ENCODE measurements around the gene FMN2. TPM values are rescaled to one million over a fixed set of nuclear protein-coding genes. Genes with fewer than 3 reads are reported as not detected.

The FMN2 gene
- total RNA-seq, 2 experiments from 2014 or later = not detected

GRCh38 chr1:240235521-240236288 is 144.0 kb downstream of the FMN2 start:
- Mint-ChIP-seq H3K9me3 (peaks cover 2% of the 10 kb centered on the region), H3K27ac (no peak overlapping the region), H3K4me3 (no peak overlapping the region), H3K36me3 (ENCODE audit: low read depth) (no peaks in the 10 kb centered on the region), H3K27me3 (no peaks in the 10 kb centered on the region), H3K4me1 (ENCODE audit: low read depth) (no peaks in the 10 kb centered on the region)
- ATAC-seq = no peak
- POLR2A ChIA-PET = no interaction called here
- no peak for TF ChIP-seq CTCF (IDR thresholded peaks at IDR 0.05)
- no peak for DNase-seq
- CTCF ChIA-PET = no interaction called here
- intact Hi-C loops (cut with micrococcal nuclease) = no loop called here

- intact Hi-C loops (cut with micrococcal nuclease) = no loop called here
- Mint-ChIP-seq H3K27ac (no peak overlapping the region), H3K9me3 (peaks cover 2% of the 10 kb centered on the region), H3K4me3 (no peak overlapping the region), H3K36me3 (ENCODE audit: low read depth) (no peaks in the 10 kb centered on the region), H3K27me3 (no peaks in the 10 kb centered on the region), H3K4me1 (ENCODE audit: low read depth) (no peaks in the 10 kb centered on the region)
- no peak for DNase-seq
- no peak for ATAC-seq
- no peak for TF ChIP-seq CTCF (IDR thresholded peaks at IDR 0.05)
- CTCF ChIA-PET = no interaction called here
- POLR2A ChIA-PET = no interaction called here
These were observed 145.6 kb downstream of the FMN2 start for GRCh38 chr1:240237305-240237721.

GRCh38 chr1:240239309-240239708 is 147.6 kb downstream of the FMN2 start:
- no peaks in the 10 kb centered on the region for H3K36me3 Mint-ChIP-seq (ENCODE audit: low read depth)
- no peak overlapping the region for H3K27ac Mint-ChIP-seq
- H3K4me3 Mint-ChIP-seq = no peak overlapping the region
- peaks cover 2% of the 10 kb centered on the region for H3K9me3 Mint-ChIP-seq
- POLR2A ChIA-PET = no interaction called here
- intact Hi-C loops (cut with micrococcal nuclease) = no loop called here
- no peaks in the 10 kb centered on the region for H3K27me3 Mint-ChIP-seq
- CTCF ChIA-PET = no interaction called here
- ATAC-seq (no peak), DNase-seq (no peak)
- no peak for TF ChIP-seq CTCF (IDR thresholded peaks at IDR 0.05)
- no peaks in the 10 kb centered on the region for H3K4me1 Mint-ChIP-seq (ENCODE audit: low read depth)

DNA sequence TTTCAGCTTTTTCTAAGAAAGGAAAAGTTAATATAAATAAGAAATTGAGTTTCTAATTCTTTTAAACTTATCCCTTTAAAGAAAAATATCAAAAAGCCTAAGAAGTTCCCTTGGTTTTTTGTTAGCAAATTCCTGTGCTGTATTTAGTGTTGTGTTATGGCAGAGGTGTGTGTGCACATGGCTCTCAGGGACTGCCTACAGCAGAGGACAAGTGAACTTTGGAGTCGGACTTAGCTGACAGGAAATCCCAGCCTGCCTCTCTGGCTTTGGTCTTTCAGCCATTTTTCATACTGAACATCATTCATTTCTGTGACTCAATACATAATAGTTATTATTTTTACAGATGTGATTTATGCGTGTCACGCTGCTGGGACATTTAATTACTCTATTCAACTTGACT is 149.6 kb downstream of the FMN2 start:
- ATAC-seq = no peak
- peaks cover 2% of the 10 kb centered on the region for H3K9me3 Mint-ChIP-seq
- no peak for TF ChIP-seq CTCF (IDR thresholded peaks at IDR 0.05)
- intact Hi-C loops (cut with micrococcal nuclease) = no loop called here
- no peaks in the 10 kb centered on the region for H3K4me1 Mint-ChIP-seq (ENCODE audit: low read depth)
- DNase-seq = no peak
- no peak overlapping the region for H3K4me3 Mint-ChIP-seq
- no peaks in the 10 kb centered on the region for H3K27me3 Mint-ChIP-seq
- no peaks in the 10 kb centered on the region for H3K36me3 Mint-ChIP-seq (ENCODE audit: low read depth)
- H3K27ac Mint-ChIP-seq = no peak overlapping the region
- POLR2A ChIA-PET = no interaction called here
- CTCF ChIA-PET = no interaction called here

DNA sequence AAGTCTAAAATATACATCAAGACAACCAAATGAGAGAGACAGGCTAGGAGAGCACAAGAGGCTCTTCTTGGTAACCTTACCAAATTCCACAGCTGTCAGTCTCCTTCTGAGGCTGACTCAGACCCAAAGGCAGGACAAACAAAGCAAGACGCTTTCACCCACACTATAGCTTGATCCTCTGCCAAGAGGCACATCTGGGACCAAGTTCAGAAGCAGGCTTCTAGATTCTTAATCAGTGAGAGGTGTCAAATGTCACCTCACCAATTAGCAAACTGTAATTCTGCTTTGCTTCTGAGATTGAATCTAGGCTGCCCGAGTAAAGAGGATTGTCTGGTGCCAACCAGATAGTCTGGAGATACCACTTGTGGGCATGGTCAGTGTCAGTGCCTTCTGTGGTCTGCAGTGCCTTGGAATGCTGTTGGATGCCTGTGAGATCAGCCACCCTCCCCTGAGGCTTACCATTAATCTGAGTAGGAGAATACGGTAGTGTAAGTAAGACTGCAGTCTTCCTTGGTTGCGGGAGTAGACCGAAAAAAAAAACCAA is 151.0 kb downstream of the FMN2 start:
- no peak overlapping the region for H3K27ac Mint-ChIP-seq
- H3K9me3 Mint-ChIP-seq = no peaks in the 10 kb centered on the region
- CTCF ChIA-PET = no interaction called here
- no peak overlapping the region for H3K4me3 Mint-ChIP-seq
- intact Hi-C loops (cut with micrococcal nuclease) = no loop called here
- no peaks in the 10 kb centered on the region for H3K27me3 Mint-ChIP-seq
- H3K36me3 Mint-ChIP-seq (ENCODE audit: low read depth) = no peaks in the 10 kb centered on the region
- no peak for TF ChIP-seq CTCF (IDR thresholded peaks at IDR 0.05)
- ATAC-seq (no peak), DNase-seq (no peak)
- no peaks in the 10 kb centered on the region for H3K4me1 Mint-ChIP-seq (ENCODE audit: low read depth)
- POLR2A ChIA-PET = no interaction called here
